Hematopoietic multipotent progenitor cell (in vitro differentiated cells): ENCODE data around the gene ZBTB25. TPM values are rescaled to one million over a fixed set of nuclear protein-coding genes. Genes with fewer than 3 reads are reported as not detected.

Source experiments
- DNase-seq, 3 donors: peaks; one replicate each; pipeline ENCODE4 v3.0.0-alpha.2; 2011 to 2015; ENCODE audit warnings: low read depth in 2 of 3, low spot score in 2 of 3
- total RNA-seq: library from RNA; depleted of rRNA; stranded (reverse); fragments of >200 nt; gene quantifications from one replicate; pipeline ENCODE4 v1.2.3, GENCODE V29; 2012

Gene ZBTB25, protein sequence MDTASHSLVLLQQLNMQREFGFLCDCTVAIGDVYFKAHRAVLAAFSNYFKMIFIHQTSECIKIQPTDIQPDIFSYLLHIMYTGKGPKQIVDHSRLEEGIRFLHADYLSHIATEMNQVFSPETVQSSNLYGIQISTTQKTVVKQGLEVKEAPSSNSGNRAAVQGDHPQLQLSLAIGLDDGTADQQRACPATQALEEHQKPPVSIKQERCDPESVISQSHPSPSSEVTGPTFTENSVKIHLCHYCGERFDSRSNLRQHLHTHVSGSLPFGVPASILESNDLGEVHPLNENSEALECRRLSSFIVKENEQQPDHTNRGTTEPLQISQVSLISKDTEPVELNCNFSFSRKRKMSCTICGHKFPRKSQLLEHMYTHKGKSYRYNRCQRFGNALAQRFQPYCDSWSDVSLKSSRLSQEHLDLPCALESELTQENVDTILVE
- total RNA-seq, result 8.3 TPM

DNA sequence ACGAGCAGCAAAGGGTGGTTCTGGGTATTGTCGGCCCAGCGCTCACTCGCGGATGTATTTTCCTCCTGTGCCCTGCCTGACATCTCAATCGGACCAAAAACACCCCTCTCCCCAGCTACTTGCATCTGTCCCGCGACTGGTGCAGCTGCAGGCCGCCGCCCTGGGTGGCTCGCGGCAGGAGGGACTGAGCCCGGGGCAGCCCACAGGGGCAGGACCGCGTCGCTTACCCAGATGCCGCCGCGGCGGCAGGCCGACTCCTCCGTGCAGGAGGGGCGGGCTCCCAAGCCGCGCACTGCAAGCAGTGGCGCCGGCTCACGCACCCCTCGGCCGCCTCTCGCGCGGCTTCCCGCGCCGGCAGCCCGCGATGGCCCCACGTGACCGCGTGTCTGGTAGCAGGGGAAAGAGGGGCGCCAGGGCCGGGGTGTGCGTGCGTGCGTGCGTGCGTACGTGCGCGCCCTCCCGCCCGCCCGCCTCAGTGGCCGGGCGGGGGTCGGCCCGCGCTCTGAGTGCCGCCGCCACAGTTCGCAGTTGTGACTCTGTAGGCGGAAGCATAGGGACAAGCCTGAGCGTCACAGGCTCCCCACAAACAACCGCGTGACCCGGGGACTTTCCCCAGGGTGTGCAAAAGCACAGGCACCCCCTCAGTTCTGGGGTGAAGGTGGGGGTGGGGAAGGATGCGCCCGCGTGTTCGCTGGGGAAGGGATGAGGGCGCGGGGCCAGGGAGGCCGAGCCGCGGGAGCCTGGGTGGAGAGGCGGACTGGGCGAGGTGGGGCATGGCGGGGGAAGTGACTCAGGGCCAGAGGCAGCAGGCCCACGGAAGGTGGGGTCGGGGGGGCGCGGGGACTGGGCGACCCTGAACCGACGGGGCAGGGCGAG lies at the start of gene ZBTB25:
ZBTB25 (minus strand) TSS at position 405 of the 876 bp plus-strand sequence. CDS start 13,305 bp downstream, outside the sequence.
- DNase-seq, result peak; percentile 95 to 96 (median 96)

DNA sequence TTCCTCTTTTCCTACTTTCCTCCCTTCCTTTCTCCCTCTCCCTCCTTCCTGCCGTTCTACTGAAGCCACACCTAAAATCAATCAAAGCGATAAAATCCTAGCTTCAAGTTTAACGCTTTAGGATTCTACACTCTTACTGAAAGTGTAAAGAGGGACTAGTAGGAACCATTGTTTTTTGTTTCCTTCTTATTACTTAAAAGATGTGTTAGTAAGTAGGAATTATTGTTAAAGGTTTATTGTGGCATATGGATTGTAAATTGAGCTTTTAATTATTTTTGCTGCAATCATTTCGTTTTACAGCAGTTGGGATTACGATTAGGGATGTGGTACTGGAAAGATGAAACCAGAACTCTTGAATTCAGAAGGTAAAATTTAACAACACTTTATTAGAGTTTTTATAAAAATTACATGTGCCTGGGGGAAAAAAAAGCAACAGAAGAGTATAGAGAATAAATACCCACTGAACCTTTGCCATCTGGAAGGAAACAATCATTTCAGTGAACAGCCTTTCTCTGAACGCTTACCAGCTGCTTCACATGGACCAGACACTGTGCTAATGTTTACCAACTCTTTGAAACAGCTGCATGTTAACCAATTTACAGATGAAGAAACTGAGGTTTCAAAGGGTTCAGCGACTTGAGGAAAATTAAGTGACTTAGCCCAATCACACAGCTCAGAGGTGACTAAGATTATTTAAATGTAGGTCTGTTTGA lies 47.1 kb upstream of the ZBTB25 start:
- no peak for DNase-seq

DNA sequence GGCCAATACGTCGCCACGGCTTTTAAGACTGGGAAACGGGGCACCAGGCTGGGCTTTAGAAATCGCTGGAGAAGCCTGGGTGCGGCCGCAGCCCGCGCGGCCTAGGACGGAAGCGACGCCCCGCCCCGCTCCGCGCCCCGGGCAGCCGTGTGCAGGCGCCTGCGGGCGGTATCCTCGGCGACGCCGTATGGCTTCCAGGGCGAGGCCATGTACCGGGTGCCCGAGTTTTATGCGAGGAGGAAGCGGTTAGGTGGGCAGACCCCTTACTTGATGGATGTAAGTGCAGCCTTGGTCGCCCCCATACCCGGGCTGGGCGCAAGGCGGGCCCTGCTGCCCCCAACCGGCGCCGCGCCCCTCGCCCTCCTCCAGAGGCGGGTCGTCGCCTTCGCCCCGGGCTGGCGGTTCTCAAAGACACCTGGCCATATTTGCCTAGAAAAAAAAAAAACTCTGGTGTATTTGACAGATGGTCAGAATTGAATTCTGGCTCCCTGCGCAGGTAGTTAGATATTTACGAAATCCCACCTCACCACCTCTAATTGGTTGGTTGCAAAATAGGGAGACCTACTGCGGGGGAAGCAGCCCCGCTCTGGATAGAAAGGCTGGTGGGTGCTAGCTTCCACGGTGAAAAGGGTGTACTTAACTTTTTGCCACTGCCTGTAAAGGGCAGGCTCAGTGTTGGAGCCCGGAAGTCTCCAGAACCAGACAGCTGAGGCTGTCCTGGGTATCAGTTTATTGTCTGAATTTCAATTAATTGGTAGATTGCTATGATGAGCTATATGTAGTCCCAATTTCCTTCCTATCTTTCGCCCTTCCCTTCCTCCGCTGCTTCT lies 46.4 kb upstream of the ZBTB25 start, which contains the start of gene PPP1R36:
PPP1R36 (plus strand) TSS at position 171 of the 830 bp plus-strand sequence; CDS start at position 208, 37 bp downstream.
- peak in 2 of 3 donors; percentile 44 to 50 for DNase-seq

DNA sequence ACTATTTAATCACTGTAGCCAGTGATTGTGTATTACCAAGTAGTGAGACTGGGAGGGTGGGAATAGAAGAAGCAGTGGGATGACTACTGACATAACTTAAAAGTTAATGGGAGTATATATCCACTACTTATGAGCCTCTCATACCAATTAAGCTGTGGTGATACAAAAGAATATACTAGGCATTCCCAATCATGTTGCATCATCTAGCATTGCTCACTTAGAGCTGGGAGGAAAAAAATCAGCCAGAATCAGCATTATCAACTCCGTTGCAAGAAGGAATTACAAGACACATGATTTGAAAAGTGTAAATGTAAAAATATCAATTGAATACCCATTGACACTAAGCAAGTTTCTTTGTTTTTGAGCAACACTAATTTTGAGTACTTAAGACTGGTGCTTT lies 45.4 kb upstream of the ZBTB25 start:
- DNase-seq, result no peak

DNA sequence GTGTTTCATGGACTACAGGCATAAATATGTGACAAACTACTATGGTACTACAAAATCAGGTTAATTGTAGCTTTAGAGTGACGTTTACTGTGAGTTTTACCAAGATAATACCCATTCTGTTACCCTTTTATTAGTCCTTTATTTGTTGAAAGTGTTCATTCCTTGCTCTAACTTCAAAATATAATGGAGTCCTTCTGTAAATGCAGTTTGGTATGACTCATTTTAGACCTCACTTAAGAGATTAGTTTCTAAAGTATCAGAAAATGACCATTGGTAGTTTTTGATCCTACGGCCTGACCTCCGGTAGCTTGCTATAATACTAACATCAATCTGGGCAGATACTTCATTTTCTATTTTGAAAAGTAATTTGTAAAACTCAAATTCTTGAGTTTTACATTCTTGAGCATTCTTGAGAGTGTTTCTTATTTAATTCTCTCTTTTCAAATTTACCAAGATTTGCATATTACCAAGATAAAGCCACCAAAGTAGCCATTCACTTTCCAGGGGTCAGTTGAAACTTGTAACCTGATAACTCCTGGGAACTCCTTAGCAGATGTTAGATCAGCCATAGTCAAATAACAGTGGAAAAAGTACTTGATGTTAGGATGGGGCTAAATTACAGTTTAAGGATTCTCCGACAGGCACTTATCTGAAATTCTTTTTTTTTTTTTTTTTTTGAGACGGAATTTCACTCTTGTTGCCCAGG lies 41.1 kb upstream of the ZBTB25 start:
- DNase-seq, result no peak

DNA sequence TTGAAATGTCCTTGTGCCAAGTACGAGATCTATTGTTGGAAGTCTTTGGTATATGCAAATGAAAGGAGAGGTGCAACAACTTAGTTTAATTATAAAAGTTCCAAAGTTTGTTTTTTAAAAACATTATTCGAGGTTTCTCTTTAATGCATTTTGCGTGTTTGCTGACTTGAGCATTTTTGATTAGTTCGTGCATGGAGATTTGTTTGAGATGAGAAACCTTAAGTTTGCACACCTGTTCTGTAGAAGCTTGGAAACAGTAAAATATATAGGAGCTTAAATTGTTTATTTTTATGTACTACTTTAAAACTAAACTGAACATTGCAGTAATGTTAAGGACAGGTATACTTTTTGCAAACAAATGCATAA lies 39.2 kb upstream of the ZBTB25 start:
- no peak for DNase-seq

DNA sequence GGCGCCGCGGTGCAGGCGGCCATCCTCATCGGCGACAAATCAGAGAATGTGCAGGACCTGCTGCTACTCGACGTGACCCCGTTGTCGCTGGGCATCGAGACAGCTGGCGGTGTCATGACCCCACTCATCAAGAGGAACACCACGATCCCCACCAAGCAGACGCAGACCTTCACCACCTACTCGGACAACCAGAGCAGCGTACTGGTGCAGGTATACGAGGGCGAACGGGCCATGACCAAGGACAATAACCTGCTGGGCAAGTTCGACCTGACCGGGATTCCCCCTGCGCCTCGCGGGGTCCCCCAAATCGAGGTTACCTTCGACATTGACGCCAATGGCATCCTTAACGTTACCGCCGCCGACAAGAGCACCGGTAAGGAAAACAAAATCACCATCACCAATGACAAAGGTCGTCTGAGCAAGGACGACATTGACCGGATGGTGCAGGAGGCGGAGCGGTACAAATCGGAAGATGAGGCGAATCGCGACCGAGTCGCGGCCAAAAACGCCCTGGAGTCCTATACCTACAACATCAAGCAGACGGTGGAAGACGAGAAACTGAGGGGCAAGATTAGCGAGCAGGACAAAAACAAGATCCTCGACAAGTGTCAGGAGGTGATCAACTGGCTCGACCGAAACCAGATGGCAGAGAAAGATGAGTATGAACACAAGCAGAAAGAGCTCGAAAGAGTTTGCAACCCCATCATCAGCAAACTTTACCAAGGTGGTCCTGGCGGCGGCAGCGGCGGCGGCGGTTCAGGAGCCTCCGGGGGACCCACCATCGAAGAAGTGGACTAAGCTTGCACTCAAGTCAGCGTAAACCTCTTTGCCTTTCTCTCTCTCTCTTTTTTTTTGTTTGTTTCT lies 38.6 kb upstream of the ZBTB25 start:
- no peak for DNase-seq

DNA sequence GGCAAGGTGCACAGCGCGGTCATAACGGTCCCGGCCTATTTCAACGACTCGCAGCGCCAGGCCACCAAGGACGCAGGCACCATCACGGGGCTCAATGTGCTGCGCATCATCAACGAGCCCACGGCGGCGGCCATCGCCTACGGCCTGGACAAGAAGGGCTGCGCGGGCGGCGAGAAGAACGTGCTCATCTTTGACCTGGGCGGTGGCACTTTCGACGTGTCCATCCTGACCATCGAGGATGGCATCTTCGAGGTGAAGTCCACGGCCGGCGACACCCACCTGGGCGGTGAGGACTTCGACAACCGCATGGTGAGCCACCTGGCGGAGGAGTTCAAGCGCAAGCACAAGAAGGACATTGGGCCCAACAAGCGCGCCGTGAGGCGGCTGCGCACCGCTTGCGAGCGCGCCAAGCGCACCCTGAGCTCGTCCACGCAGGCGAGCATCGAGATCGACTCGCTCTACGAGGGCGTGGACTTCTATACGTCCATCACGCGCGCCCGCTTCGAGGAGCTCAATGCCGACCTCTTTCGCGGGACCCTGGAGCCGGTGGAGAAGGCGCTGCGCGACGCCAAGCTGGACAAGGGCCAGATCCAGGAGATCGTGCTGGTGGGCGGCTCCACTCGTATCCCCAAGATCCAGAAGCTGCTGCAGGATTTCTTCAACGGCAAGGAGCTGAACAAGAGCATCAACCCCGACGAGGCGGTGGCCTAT lies 37.8 kb upstream of the ZBTB25 start:
- DNase-seq, result peak in 1 of 3 donors; percentile 9

DNA sequence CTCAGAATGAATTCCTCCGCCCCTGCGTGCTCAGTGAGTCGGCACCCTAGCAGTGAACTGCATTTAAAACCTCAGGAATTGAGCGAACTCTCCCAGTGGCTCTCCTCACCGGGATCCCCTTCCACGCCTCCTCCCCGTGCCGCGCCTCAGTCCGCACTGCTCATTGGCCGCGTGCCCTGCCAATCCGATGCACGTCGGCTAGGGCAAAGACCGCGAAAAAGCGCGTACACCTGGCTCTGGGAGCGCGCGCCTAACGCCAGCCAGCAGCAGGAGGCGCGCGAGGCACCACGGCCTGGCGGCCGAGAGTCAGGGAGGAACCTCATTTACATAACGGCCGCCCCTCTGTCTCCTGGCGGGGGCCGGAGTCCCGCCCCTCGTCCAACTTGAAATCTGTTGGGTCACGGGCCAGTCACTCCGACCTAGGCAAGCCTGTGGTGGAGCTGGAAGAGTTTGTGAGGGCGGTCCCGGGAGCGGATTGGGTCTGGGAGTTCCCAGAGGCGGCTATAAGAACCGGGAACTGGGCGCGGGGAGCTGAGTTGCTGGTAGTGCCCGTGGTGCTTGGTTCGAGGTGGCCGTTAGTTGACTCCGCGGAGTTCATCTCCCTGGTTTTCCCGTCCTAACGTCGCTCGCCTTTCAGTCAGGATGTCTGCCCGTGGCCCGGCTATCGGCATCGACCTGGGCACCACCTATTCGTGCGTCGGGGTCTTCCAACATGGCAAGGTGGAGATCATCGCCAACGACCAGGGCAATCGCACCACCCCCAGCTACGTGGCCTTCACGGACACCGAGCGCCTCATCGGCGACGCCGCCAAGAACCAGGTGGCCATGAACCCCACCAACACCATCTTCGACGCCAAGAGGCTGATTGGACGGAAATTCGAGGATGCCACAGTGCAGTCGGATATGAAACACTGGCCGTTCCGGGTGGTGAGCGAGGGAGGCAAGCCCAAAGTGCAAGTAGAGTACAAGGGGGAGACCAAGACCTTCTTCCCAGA lies 36.9 kb upstream of the ZBTB25 start, which contains the start of gene HSPA2:
HSPA2 (plus strand) TSS at position 534 of the 995 bp plus-strand sequence; CDS start at position 643, 109 bp downstream.
- peak; percentile 85 to 98 (median 98) for DNase-seq

DNA sequence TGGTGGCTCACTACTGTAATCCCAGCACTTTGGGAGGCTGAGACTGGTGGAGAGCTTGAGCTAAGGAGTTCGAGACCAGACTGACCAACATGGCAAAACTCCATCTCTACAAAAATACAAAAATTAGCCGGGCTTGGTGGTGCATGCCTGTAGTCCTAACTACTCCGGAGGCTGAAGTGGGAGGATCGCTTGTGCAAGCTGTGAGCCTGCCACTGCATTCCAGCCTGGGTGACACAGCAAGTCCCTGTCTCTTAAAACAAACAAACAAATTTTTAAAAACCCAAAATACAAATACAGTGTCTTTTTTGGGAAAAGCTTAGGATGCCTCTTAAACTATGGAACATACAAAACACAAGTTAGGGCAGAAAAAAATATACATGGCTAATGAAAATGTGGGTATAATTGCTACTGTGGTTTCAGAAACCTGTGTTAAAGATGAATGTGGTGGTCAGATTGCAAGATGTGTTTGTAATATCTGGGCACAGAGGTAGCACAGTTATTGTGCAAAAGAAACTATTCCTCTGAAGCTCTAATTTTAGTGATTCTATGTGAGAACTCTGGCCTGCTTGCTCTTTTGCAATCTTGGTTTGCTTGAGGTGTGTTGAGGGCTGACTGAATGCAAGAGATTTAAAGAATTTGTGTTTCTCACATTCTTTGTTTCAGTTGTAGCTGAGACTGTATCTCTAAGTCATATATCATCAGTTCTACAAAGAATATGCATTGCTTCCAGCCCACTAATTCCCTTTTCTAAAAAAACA lies 33.0 kb upstream of the ZBTB25 start:
- DNase-seq, result no peak

DNA sequence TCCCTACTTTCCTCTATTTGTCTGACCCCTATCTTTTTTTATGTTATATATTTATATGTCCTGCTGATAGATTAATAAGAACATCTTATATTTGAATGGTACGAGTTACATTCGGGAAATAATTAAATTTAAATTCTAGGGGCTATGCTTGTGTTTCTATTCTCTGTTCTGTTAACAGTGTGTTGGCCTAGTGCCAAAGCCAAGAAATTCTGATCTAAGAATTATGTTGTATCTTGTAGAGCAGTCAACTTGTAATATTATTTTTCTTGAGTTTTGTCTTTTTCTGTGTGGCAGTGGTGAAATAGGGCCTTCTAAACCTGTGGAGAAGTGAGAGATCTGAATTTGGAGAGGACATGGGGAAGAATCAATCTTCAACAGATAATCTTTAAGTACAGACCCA lies 27.9 kb upstream of the ZBTB25 start:
- DNase-seq, result no peak

DNA sequence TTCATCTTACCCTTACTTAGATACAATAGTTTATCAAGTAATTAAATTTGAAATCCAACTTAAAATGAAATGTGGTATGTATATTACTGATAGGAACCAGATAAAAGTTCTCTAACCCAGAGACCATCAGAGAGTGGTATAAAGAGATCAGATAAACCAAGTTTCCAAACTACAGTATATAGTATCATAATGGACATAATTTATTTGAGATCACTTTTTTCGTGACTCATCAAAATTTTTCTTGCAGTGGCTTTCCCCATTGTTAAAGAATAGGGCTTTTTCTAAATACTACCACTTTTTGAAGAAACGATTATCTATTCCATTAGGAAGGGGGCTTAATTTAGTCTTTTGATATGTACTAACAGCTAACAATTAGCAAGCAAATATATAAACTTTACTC lies 21.7 kb upstream of the ZBTB25 start:
- DNase-seq, result no peak

DNA sequence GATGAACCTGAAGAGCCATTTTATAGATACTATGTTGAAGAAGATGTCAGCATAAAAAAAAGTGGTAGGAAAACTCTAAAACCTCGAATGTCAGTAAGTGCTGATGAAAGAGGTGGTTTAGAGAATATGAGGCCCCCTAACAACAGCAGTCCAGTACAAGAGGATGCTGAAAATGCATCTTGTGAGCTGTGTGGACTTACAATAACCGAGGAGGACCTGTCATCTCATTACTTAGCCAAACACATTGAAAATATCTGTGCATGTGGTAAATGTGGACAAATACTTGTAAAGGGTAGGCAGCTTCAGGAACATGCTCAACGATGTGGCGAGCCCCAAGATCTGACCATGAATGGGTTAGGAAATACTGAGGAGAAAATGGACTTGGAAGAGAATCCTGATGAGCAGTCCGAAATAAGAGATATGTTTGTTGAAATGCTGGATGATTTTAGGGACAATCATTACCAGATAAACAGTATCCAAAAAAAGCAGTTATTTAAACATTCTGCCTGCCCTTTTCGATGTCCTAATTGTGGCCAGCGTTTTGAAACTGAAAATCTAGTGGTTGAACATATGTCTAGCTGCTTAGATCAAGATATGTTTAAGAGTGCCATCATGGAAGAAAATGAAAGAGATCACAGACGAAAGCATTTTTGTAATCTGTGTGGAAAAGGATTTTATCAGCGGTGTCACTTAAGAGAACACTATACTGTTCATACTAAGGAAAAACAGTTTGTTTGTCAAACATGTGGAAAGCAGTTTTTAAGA lies 19.1 kb upstream of the ZBTB25 start:
- no peak for DNase-seq

DNA sequence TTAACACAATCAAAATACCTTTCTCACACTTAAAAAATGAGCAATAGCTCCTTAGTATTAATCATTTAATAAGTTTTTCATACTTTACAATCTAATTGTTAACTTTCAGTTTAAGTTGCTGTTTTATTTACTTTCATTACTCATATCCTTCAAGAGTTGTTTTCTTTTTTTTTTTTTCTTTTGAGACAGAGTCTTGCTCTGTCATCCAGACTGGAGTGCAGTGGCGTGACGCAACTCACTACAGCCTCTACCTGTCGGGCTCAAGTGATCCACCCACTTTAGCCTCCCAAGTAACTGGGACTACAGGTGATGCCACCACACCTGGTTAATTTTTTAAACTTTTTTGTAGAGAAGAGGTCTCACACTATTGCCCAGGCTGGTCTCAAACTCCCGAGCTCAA lies 17.1 kb upstream of the ZBTB25 start:
- DNase-seq, result no peak

DNA sequence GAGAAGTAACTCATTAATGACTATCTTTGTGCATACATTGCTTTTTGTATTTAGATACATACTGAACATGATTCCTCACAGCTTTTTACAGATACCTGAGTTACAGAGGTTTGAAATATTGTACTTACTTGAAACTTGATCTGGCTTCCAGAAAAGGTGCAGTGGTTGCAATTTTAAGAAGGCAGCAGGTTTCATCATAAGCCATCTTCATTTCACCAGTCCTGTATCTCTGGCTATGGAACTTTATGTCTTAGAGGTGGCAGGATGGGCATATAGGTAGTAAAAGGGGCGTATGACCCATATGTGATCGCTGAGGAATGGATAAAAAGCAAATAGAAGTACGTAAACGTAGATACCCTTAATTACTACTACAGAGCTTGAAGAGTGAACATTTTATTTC lies 14.6 kb upstream of the ZBTB25 start:
- no peak for DNase-seq
